NCI-H1105 treated with DMSO at 0.1 percent for 48 hours (cell line): ENCODE results near the gene ELOVL2.
"Not testable (repeated sequence)": the region's sequence is repeated elsewhere in the genome, so short reads cannot be mapped to it uniquely, and the experiment has no call there.

Experiments used
- DNase-seq: peaks from one replicate; lab custom pipeline; 2025; lab: John Stamatoyannopoulos, UW

ELOVL2 gene

GRCh38 chr6:11043961-11044711, at the start of gene ELOVL2:
TSS of gene ELOVL2 (minus strand) at chr6:11044305. CDS start at chr6:11044230, 75 bp downstream.
- peak; percentile 6 for DNase-seq

GRCh38 chr6:11093376-11093625, 49.2 kb upstream of the ELOVL2 start:
- DNase-seq, result no peak

GRCh38 chr6:11092668-11093375, 48.7 kb upstream of the ELOVL2 start:
- DNase-seq, result peak; percentile 72

GRCh38 chr6:11091141-11091540, 47.0 kb upstream of the ELOVL2 start:
- DNase-seq, result not testable (repeated sequence)

- DNase-seq, result no peak
These were observed 45.6 kb upstream of the ELOVL2 start for GRCh38 chr6:11089695-11090094.

GRCh38 chr6:11087141-11087812, 43.2 kb upstream of the ELOVL2 start:
- not testable (repeated sequence) for DNase-seq

GRCh38 chr6:11085758-11086435, 41.8 kb upstream of the ELOVL2 start:
- no peak for DNase-seq

GRCh38 chr6:11083956-11084355, 39.9 kb upstream of the ELOVL2 start:
- no peak for DNase-seq

- DNase-seq, result no peak
These were observed 39.4 kb upstream of the ELOVL2 start for GRCh38 chr6:11083491-11083890.

- DNase-seq, result no peak
These were observed 36.2 kb upstream of the ELOVL2 start for GRCh38 chr6:11080296-11080695.

GRCh38 chr6:11078266-11078665, 34.2 kb upstream of the ELOVL2 start:
- no peak for DNase-seq

- no peak for DNase-seq
These were observed 32.4 kb upstream of the ELOVL2 start for GRCh38 chr6:11076540-11076939.

- DNase-seq, result no peak
These were observed 28.0 kb upstream of the ELOVL2 start for GRCh38 chr6:11072101-11072500.

GRCh38 chr6:11069760-11070159, 25.7 kb upstream of the ELOVL2 start:
- no peak for DNase-seq

- DNase-seq, result peak; percentile 64
These were observed 23.2 kb upstream of the ELOVL2 start for GRCh38 chr6:11067348-11067747.

- DNase-seq, result no peak
These were observed 22.6 kb upstream of the ELOVL2 start for GRCh38 chr6:11066505-11067347.

GRCh38 chr6:11065436-11066202, 21.5 kb upstream of the ELOVL2 start:
- DNase-seq, result no peak

GRCh38 chr6:11064836-11065235, 20.7 kb upstream of the ELOVL2 start:
- DNase-seq, result no peak

GRCh38 chr6:11062715-11063114, 18.6 kb upstream of the ELOVL2 start:
- no peak for DNase-seq

GRCh38 chr6:11062083-11062482, 18.0 kb upstream of the ELOVL2 start:
- DNase-seq, result no peak

- DNase-seq, result no peak
These were observed 14.3 kb upstream of the ELOVL2 start for GRCh38 chr6:11058406-11058805.
